RWPE2 (cell line): Measurements from ENCODE around the gene HOTAIR.

ENCODE experiments used
- ATAC-seq: fragments of 200-7000 bp; cut with Tn5 transposase; 3 replicates; pipeline ENCODE4 v1.9.1; 2021; ENCODE audit warnings: low read depth
- DNase-seq: peaks from one replicate; pipeline ENCODE4 v3.0.0-alpha.2; 2020; ENCODE audit warnings: low spot score
- H3K27ac ChIP-seq: fragments of 450-650 bp; 2 replicates; pipeline ENCODE4 v1.5.1; 2017; ENCODE audit warnings: mild to moderate bottlenecking; ENCODE audit not compliant: poor library complexity, severe bottlenecking
- H3K27me3 ChIP-seq: fragments of 250-450 bp; sonication (Bioruptor Pico); 2 replicates; pipeline ENCODE4 v1.5.1; 2021; ENCODE audit warnings: mild to moderate bottlenecking, moderate library complexity; ENCODE audit not compliant: insufficient read depth, poor library complexity, severe bottlenecking
- H3K36me3 ChIP-seq: fragments of 250-450 bp; sonication (Bioruptor Pico); 2 replicates; pipeline ENCODE4 v1.5.1; 2020; ENCODE audit warnings: low read depth, mild to moderate bottlenecking, moderate library complexity
- H3K4me1 ChIP-seq: fragments of 250-450 bp; sonication (Bioruptor Pico); 2 replicates; pipeline ENCODE4 v1.5.1; 2021; ENCODE audit warnings: mild to moderate bottlenecking, moderate library complexity; ENCODE audit not compliant: insufficient read depth, poor library complexity, severe bottlenecking
- H3K4me3 ChIP-seq: fragments of 250-450 bp; sonication (Bioruptor Pico); 2 replicates; pipeline ENCODE4 v1.5.1; 2021; ENCODE audit warnings: mild to moderate bottlenecking, moderate library complexity; ENCODE audit not compliant: severe bottlenecking
- H3K9me3 ChIP-seq: fragments of 250-450 bp; sonication (Bioruptor Pico); 2 replicates; pipeline ENCODE4 v1.5.1; 2021; ENCODE audit warnings: mild to moderate bottlenecking, moderate library complexity; ENCODE audit not compliant: severe bottlenecking
- TF ChIP-seq, protein P1 (sequence below): fragments of 450-650 bp; IDR thresholded peaks from one replicate; pipeline ENCODE4 v1.5.1; 2017; ENCODE audit warnings: mild to moderate bottlenecking, moderate library complexity; ENCODE audit not compliant: poor library complexity, severe bottlenecking

HOTAIR gene

DNA sequence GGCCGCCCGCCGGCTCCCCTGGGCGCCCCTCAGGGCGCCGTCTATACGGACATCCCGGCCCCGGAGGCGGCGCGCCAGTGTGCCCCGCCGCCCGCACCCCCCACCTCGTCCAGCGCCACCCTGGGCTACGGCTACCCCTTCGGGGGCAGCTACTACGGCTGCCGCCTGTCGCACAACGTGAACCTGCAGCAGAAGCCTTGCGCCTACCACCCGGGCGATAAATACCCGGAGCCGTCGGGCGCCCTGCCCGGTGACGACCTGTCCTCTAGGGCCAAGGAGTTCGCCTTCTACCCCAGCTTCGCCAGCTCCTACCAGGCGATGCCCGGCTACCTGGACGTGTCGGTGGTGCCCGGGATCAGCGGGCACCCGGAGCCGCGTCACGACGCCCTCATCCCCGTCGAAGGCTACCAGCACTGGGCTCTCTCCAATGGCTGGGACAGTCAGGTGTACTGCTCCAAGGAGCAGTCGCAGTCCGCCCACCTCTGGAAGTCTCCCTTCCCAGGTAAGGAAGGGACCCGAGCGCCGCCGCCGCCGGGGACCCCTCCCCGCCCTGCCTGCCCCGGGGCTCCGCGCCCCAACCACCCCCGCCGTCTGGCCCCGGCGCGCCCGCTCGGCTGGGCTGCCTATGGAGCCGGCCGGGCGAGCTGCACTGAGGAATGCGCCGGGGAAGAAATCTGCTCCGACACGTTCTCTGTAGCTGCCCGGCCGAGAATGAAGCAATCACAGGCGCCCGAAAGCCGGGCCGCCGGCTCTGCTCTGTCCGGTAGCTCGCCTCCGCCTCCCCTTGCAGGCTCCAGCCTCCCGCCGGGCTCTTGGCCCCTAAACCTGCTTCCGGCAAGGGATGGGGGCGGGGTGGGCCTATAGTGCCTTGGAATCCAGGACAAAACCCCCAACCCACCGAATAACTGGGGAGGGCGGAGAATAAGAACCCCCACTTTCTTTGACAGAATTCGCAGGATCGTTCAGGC lies 35.3 kb downstream of the HOTAIR start:
- H3K27ac ChIP-seq: peak overlapping the region; percentile 25
- H3K36me3 ChIP-seq: no peaks in the 10 kb centered on the region
- H3K9me3 ChIP-seq: no peaks in the 10 kb centered on the region
- TF ChIP-seq, protein P1, sequence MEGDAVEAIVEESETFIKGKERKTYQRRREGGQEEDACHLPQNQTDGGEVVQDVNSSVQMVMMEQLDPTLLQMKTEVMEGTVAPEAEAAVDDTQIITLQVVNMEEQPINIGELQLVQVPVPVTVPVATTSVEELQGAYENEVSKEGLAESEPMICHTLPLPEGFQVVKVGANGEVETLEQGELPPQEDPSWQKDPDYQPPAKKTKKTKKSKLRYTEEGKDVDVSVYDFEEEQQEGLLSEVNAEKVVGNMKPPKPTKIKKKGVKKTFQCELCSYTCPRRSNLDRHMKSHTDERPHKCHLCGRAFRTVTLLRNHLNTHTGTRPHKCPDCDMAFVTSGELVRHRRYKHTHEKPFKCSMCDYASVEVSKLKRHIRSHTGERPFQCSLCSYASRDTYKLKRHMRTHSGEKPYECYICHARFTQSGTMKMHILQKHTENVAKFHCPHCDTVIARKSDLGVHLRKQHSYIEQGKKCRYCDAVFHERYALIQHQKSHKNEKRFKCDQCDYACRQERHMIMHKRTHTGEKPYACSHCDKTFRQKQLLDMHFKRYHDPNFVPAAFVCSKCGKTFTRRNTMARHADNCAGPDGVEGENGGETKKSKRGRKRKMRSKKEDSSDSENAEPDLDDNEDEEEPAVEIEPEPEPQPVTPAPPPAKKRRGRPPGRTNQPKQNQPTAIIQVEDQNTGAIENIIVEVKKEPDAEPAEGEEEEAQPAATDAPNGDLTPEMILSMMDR: no peak
- peaks cover 71% of the 10 kb centered on the region for H3K27me3 ChIP-seq
- no peaks in the 10 kb centered on the region for H3K4me1 ChIP-seq
- DNase-seq (no peak), ATAC-seq (peak; percentile 66)
- peak overlapping the region; percentile 43 for H3K4me3 ChIP-seq

DNA sequence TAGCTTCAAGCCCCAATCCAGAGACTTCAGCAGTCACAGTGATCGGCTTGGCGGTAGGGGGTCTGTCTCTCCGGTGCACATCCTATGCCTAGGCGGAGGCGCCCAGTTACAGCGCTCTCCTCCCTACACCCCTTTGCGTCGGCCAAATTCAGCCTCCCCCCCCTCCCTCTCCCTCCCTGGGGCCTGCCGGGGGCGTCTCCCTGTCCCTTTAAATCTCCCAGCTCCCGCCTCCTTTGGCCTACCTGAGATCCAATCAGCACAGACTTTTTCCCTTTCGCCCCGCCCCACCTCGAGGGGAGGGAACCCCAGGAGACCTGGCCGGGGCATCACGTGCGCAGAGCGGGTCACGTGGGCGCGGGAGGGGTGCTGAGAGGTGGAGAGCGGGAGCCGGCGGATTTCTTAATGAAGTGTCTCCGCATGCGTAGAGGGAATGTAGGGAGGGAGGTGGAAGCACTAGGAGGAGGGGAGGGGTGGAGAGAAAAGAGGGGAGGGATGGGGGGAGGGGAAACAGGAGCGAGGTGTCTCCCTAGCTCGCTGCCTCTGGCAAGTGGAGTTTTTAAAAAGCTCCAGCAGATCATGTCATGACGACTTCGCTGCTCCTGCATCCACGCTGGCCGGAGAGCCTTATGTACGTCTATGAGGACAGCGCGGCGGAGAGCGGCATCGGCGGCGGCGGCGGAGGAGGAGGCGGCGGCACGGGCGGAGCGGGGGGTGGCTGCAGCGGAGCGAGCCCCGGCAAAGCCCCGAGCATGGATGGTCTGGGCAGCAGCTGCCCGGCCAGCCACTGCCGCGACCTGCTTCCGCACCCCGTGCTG lies 36.2 kb downstream of the HOTAIR start, which contains the start of gene HOXC13:
Gene HOXC13, plus strand, starts transcription at position 506 of the 815 bp plus-strand sequence. Its CDS starts 76 bp downstream, at position 582.
- peak; percentile 79 for ATAC-seq
- TF ChIP-seq, protein P1: no peak
- peak; percentile 98 for DNase-seq
- Histone ChIP-seq H3K4me3 (peak within 1 kb of the TSS; percentile 43), H3K36me3 (no peaks in the 10 kb centered on the region), H3K4me1 (no peaks in the 10 kb centered on the region), H3K9me3 (no peaks in the 10 kb centered on the region), H3K27ac (peak within 1 kb of the TSS; percentile 25), H3K27me3 (peaks cover 71% of the 10 kb centered on the region)

GRCh38 chr12:53937596-53938325 lies 37.0 kb downstream of the HOTAIR start:
- ATAC-seq (0 out of 3 replicates have a peak, but pooled peaks have one; percentile 2), DNase-seq (no peak)
- no peaks in the 10 kb centered on the region for H3K36me3 ChIP-seq
- H3K27me3 ChIP-seq: peaks cover 77% of the 10 kb centered on the region
- no peak overlapping the region for H3K27ac ChIP-seq
- TF ChIP-seq, protein P1: no peak
- H3K4me1 ChIP-seq: no peaks in the 10 kb centered on the region
- H3K9me3 ChIP-seq: no peaks in the 10 kb centered on the region
- peak overlapping the region; percentile 43 for H3K4me3 ChIP-seq

GRCh38 chr12:53937099-53937498 lies 37.7 kb downstream of the HOTAIR start:
- no peaks in the 10 kb centered on the region for H3K36me3 ChIP-seq
- H3K27me3 ChIP-seq: peaks cover 83% of the 10 kb centered on the region
- ATAC-seq (no peak), DNase-seq (no peak)
- H3K9me3 ChIP-seq: no peaks in the 10 kb centered on the region
- TF ChIP-seq, protein P1: no peak
- no peaks in the 10 kb centered on the region for H3K4me1 ChIP-seq
- no peak overlapping the region for H3K27ac ChIP-seq
- no peak overlapping the region for H3K4me3 ChIP-seq
